HepG2 (cell line): Measurements from ENCODE around the gene PAFAH1B1. TPM values are rescaled to one million over a fixed set of nuclear protein-coding genes. Genes with fewer than 3 reads are reported as not detected.

ENCODE experiments used
- E2F1 ChIP-seq: sonication (generic); formaldehyde crosslinking; IDR thresholded peaks from 2 replicates; pipeline ENCODE4 v1.5.0; 2020; ENCODE audit warnings: missing genetic modification reagents
- HIVEP1 ChIP-seq: sonication (generic); formaldehyde crosslinking; IDR thresholded peaks from 2 replicates; pipeline ENCODE4 v1.4.0; 2020; ENCODE audit warnings: mild to moderate bottlenecking, missing genetic modification reagents
- JDP2 ChIP-seq: sonication (generic); formaldehyde crosslinking; IDR thresholded peaks from 2 replicates; pipeline ENCODE4 v1.8.1; 2022; ENCODE audit warnings: missing genetic modification reagents, borderline replicate concordance
- KMT2A ChIP-seq: sonication (generic); formaldehyde crosslinking; IDR thresholded peaks from 2 replicates; pipeline ENCODE4 v1.4.0; 2020; ENCODE audit warnings: missing genetic modification reagents
- LBX2 ChIP-seq: sonication (generic); formaldehyde crosslinking; IDR thresholded peaks from 2 replicates; pipeline ENCODE4 v1.5.0; 2020; ENCODE audit warnings: missing genetic modification reagents, mild to moderate bottlenecking, borderline replicate concordance
- MED8 ChIP-seq: sonication (generic); formaldehyde crosslinking; IDR thresholded peaks from 2 replicates; pipeline ENCODE4 v1.8.1; 2023; ENCODE audit warnings: mild to moderate bottlenecking, missing genetic modification reagents; ENCODE audit not compliant: insufficient replicate concordance
- RBFOX2 ChIP-seq: fragments of 200-400 bp; formaldehyde crosslinking; IDR thresholded peaks from 2 replicates; pipeline ENCODE4 v1.6.1; 2017; ENCODE audit warnings: low read depth, mild to moderate bottlenecking, low read length
- SMAD1 ChIP-seq: sonication (generic); formaldehyde crosslinking; IDR thresholded peaks from 2 replicates; pipeline ENCODE4 v1.4.0; 2020; ENCODE audit warnings: missing genetic modification reagents, low read depth, mild to moderate bottlenecking, borderline replicate concordance
- SNAPC2 ChIP-seq: sonication (generic); formaldehyde crosslinking; IDR thresholded peaks from 2 replicates; pipeline ENCODE4 v1.8.1; 2022; ENCODE audit warnings: mild to moderate bottlenecking, missing genetic modification reagents
- SUZ12 ChIP-seq: fragments of 150-350 bp; IDR thresholded peaks from 2 replicates; pipeline ENCODE4 v1.6.1; 2014; ENCODE audit warnings: low read depth, low read length
- SYNCRIP ChIP-seq: fragments of 200-400 bp; formaldehyde crosslinking; IDR thresholded peaks from 2 replicates; pipeline ENCODE4 v1.6.1; 2018; ENCODE audit warnings: mild to moderate bottlenecking, low read depth, low read length; ENCODE audit not compliant: insufficient read depth
- UBTF ChIP-seq: sonication (generic); formaldehyde crosslinking; IDR thresholded peaks from 2 replicates; pipeline ENCODE4 v1.4.0; 2020; ENCODE audit warnings: mild to moderate bottlenecking, missing genetic modification reagents
- ZFP36 ChIP-seq: fragments of 150-350 bp; IDR thresholded peaks from 2 replicates; pipeline ENCODE4 v1.6.1; 2018; ENCODE audit warnings: borderline replicate concordance, low read length, low read depth; ENCODE audit not compliant: partially characterized antibody
- ZFP36L1 ChIP-seq: sonication (generic); formaldehyde crosslinking; IDR thresholded peaks from 2 replicates; pipeline ENCODE4 v1.8.0; 2022; ENCODE audit warnings: mild to moderate bottlenecking, missing genetic modification reagents, moderate library complexity
- ZFP62 ChIP-seq: sonication (generic); formaldehyde crosslinking; IDR thresholded peaks from 2 replicates; pipeline ENCODE4 v1.4.0; 2020; ENCODE audit warnings: missing genetic modification reagents
- ZNF256 ChIP-seq: sonication (generic); formaldehyde crosslinking; conservative IDR thresholded peaks from 2 replicates; pipeline ENCODE4 v1.4.0; 2020; ENCODE audit warnings: missing genetic modification reagents
- ZNF296 ChIP-seq: sonication (generic); formaldehyde crosslinking; conservative IDR thresholded peaks from 2 replicates; pipeline ENCODE4 v1.5.0; 2020; ENCODE audit warnings: mild to moderate bottlenecking, missing genetic modification reagents
- ZNF317 ChIP-seq: sonication (generic); formaldehyde crosslinking; IDR thresholded peaks from 2 replicates; pipeline ENCODE4 v1.5.0; 2020; ENCODE audit warnings: mild to moderate bottlenecking, missing genetic modification reagents
- ZNF430 ChIP-seq: sonication (generic); formaldehyde crosslinking; IDR thresholded peaks from 2 replicates; pipeline ENCODE4 v1.9.0; 2021; ENCODE audit warnings: mild to moderate bottlenecking, missing genetic modification reagents
- polyA plus RNA-seq, 8 experiments: library from polyadenylated mRNA; depleted of rRNA in 3 of 8; stranded (reverse) in 7 of 8; unstranded in 1 of 8; fragments of >200 nt; fragmentation: Illumina TruSeq in 4 of 8; extraction: Trizol in 4 of 8; gene quantifications; 2 replicates each; pipeline versions ENCODE4 v1.2.1 to v1.2.3, GENCODE V29; 2011 to 2016; ENCODE audit warnings: low read depth in 4 of 8, missing spikeins in 1 of 8, mixed read lengths in 1 of 8; ENCODE audit not compliant: insufficient read depth in 1 of 8
- total RNA-seq, 5 experiments: library from RNA; depleted of rRNA; stranded (reverse); fragments of >200 nt; fragmentation: Illumina TruSeq; extraction: Trizol; gene quantifications; 2 replicates each; pipeline ENCODE4 v1.2.3, GENCODE V29; 2016; ENCODE audit warnings: low read depth in 1 of 5
- TF ChIP-seq, protein P1 (sequence below): sonication (generic); formaldehyde crosslinking; IDR thresholded peaks from one replicate; pipeline ENCODE4 v1.5.1; 2020; ENCODE audit warnings: mild to moderate bottlenecking, missing genetic modification reagents; ENCODE audit errors: not compliant biosample characterization

Gene PAFAH1B1
- total and polyA plus RNA-seq, 2 of the 13 experiments (the other 11 are each of a cell fraction or from before 2014, with no cell fraction given) = 46.0 to 64.9 TPM

GRCh38 chr17:2724784-2725164 is 131.3 kb downstream of the PAFAH1B1 start (continued):
- TF ChIP-seq, protein P1, sequence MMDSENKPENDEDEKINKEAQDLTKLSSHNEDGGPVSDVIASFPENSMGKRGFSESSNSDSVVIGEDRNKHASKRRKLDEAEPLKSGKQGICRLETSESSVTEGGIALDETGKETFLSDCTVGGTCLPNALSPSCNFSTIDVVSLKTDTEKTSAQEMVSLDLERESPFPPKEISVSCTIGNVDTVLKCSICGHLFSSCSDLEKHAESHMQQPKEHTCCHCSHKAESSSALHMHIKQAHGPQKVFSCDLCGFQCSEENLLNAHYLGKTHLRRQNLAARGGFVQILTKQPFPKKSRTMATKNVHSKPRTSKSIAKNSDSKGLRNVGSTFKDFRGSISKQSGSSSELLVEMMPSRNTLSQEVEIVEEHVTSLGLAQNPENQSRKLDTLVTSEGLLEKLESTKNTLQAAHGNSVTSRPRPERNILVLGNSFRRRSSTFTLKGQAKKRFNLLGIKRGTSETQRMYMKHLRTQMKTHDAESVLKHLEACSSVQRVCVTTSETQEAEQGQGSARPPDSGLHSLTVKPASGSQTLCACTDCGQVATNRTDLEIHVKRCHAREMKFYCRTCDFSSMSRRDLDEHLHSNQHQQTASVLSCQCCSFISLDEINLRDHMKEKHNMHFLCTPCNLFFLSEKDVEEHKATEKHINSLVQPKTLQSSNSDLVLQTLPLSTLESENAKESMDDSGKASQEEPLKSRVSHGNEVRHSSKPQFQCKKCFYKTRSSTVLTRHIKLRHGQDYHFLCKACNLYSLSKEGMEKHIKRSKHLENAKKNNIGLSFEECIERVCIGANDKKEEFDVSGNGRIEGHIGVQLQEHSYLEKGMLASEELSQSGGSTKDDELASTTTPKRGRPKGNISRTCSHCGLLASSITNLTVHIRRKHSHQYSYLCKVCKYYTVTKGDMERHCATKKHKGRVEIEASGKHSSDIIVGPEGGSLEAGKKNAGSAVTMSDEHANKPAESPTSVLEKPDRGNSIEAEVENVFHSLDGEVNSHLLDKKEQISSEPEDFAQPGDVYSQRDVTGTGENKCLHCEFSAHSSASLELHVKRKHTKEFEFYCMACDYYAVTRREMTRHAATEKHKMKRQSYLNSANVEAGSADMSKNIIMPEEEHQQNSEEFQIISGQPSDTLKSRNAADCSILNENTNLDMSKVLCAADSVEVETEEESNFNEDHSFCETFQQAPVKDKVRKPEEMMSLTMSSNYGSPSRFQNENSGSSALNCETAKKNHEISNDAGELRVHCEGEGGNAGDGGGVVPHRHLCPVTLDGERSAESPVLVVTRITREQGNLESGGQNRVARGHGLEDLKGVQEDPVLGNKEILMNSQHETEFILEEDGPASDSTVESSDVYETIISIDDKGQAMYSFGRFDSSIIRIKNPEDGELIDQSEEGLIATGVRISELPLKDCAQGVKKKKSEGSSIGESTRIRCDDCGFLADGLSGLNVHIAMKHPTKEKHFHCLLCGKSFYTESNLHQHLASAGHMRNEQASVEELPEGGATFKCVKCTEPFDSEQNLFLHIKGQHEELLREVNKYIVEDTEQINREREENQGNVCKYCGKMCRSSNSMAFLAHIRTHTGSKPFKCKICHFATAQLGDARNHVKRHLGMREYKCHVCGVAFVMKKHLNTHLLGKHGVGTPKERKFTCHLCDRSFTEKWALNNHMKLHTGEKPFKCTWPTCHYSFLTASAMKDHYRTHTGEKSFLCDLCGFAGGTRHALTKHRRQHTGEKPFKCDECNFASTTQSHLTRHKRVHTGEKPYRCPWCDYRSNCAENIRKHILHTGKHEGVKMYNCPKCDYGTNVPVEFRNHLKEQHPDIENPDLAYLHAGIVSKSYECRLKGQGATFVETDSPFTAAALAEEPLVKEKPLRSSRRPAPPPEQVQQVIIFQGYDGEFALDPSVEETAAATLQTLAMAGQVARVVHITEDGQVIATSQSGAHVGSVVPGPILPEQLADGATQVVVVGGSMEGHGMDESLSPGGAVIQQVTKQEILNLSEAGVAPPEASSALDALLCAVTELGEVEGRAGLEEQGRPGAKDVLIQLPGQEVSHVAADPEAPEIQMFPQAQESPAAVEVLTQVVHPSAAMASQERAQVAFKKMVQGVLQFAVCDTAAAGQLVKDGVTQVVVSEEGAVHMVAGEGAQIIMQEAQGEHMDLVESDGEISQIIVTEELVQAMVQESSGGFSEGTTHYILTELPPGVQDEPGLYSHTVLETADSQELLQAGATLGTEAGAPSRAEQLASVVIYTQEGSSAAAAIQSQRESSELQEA (CRISPR knock-in tag) = no peak
- TF ChIP-seq SUZ12 = no peak
- no peak for TF ChIP-seq ZFP36
- no peak for TF ChIP-seq ZNF430
- no peak for TF ChIP-seq SMAD1 (CRISPR knock-in tag)
- no peak for TF ChIP-seq LBX2 (CRISPR knock-in tag)
- TF ChIP-seq SYNCRIP = no peak
- no peak for TF ChIP-seq E2F1
- no peak for TF ChIP-seq MED8 (CRISPR knock-in tag)
- no peak for TF ChIP-seq ZFP36L1 (CRISPR knock-in tag)
- no peak for TF ChIP-seq RBFOX2
- no peak for TF ChIP-seq JDP2 (CRISPR knock-in tag)
- TF ChIP-seq SNAPC2 (CRISPR knock-in tag) = no peak
- TF ChIP-seq ZFP62 (CRISPR knock-in tag) = no peak
- TF ChIP-seq HIVEP1 = no peak
- TF ChIP-seq ZNF317 (CRISPR knock-in tag) = no peak
- TF ChIP-seq ZNF256 (CRISPR knock-in tag) = no peak
- TF ChIP-seq ZNF296 (CRISPR knock-in tag) = no peak
- TF ChIP-seq KMT2A (CRISPR knock-in tag) = no peak
- peak; percentile 81 for TF ChIP-seq UBTF
